CD4-positive, alpha-beta T cell treated with Interleukin-4 for 1 hour (primary cell): ENCODE measurements around the gene CTDSP2.
"Not testable (repeated sequence)": the region's sequence is repeated elsewhere in the genome, so short reads cannot be mapped to it uniquely, and the experiment has no call there.

Experiments used
- DNase-seq, 2 donors: peaks; one replicate each; pipeline ENCODE4 v3.0.0-alpha.2; 2020 to 2022

The CTDSP2 gene

DNA sequence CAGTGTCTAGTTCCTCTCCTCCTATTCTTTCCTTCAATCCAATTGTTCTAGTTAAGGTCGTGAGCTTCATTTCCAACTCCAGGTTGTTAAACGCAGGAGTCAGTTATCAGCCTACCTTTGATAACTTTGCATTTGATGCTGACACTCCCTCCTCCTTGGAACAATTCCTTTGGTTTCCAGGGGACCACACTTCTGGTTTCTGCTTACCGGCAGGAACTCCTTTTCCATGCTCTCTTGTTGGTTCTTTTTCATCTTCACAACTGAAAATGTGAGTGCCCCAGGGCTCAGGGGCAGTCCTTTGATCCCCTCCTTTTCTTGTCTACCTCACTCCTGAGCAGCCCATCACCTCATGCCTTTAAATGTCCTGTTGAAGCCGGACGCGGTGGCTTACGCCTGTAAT lies 69.2 kb downstream of the CTDSP2 start:
- DNase-seq = no peak

DNA sequence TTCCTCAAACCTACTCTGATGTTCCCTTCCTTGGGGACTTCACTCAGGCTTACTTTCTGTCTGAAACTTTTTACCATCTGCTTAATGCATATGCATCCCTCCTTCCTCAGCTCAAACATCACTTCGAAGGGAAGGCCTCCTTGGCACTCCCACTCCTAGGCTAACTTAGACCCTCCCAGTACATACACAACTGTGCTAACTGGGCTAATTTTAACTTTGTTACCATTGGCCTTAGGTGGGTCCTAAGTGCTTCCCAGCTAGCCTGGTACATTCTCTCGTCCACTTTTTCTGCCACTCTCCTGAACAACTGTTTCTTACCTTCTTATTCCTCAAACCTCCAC lies 70.3 kb downstream of the CTDSP2 start:
- DNase-seq = no peak

DNA sequence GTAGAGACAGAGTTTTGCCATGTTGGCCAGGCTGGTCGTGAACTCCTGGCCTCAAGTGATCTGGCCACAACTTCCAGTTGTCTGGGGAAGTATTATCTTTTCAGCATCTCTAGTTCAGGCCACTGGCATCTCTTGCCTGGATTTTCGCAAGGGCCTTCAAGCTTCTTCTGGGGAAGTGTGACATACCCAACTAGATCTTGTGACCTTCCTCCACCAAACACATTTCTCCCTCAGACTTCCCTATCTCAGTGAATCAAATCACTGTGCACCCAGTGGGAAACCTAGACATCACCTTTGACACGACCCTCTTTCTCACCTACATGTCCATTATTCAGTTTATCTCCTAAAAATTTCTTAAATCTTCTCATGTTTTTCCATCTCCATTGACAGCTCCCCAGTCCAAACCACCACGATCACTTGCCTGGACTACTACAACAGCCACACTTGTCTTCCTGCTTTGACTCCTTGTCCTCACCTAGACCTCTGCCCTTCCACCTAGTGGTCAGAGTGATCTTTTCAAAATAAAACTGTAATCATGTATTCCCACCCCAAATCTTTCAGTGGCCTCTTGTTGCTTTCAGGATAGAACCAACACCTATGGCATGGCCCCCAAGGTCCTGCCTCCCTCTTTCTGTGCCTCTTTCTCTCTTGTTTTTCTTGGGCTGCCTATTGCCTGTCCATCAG lies 70.8 kb downstream of the CTDSP2 start:
- peak in 1 of 2 donors; percentile 39 for DNase-seq

DNA sequence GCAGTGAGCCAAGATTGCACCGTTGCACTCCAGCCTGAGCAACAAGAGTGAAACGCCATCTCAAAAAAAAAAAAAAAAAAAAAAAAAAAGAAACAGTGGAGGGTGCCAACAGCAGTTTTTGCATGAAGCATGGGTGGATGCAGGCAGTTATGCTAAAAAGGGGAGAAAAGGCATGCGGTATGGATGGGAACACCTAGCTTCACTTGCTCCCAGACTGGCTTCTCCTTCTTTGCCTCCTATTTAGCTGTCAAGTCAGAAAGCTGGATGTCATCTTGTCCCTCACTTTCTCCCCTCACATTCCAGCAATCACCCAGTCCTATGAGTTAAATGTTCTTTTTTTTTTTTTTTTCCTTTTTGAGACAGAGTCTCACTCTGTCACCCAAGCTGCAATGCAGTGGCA lies 71.5 kb downstream of the CTDSP2 start:
- DNase-seq = no peak

GRCh38 chr12:57774634-57775033 lies 71.9 kb downstream of the CTDSP2 start:
- not testable (repeated sequence) for DNase-seq

DNA sequence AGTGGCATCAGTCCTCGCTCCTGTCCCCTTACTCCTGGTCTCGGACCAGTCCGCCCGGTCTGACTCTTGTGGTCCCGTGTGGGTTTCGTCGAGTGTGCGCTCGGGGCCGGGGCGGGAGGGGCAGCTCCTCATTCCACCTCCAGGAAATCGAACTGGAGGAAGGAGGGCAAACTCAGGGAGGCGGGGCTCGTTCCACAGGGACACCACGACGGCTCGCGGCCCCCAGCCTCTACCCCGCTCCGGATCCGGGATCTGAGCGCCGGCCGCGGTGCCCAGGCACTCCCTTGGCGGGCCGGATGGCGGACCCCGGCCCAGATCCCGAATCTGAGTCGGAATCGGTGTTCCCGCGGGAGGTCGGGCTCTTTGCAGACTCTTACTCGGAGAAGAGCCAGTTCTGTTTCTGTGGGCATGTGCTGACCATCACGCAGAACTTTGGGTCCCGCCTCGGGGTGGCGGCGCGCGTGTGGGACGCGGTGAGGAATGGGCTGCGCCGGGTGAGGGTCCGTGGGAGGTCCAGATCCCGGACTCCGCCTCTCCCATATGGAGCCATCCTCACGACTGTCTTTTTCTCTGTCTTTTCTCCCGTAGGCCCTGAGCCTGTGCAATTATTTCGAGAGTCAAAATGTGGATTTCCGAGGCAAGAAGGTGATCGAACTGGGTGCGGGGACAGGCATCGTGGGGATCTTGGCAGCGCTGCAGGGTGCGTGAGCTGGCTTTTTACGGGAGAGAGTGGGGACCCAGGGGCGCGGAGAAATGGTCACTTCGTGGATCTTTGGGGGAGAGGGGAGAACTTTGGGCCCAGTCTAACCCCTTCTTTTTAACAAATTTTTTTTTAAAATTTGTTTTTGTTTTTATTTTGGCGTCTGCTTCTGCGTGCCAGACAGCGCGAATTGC lies 73.9 kb downstream of the CTDSP2 start, which contains the start of gene EEF1AKMT3:
TSS of gene EEF1AKMT3 (plus strand) at position 186 of the 894 bp plus-strand sequence. CDS start at position 297, 111 bp downstream.
- DNase-seq = no peak

- DNase-seq = peak; percentile 92
Observed at GRCh38 chr12:57771873-57772428, 74.6 kb downstream of the CTDSP2 start, which contains the start of gene METTL1. Gene METTL1, minus strand, starts transcription at chr12:57772105. Its CDS starts 22 bp downstream, at chr12:57772083.

GRCh38 chr12:57771236-57771872 lies 75.2 kb downstream of the CTDSP2 start:
- DNase-seq = peak; percentile 86 to 87

DNA sequence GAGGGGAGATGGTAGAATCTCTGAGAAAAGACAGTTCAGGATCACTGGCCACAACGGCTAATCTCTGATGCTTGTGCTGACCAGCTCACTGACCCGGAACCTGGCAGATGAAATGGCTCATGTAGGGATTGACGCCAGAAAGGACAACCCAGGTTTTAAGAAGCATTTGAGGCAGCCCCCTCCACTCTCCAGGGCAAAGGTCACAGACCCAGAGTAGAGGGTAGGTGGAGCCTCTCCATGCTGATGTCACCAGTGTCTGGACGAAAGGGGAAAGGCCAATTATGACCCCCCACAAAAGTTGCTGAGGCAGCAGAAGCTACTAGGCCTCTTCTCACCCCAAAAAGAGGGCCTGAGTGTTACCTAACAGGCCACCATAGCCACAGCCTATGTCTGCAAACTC lies 75.8 kb downstream of the CTDSP2 start:
- DNase-seq = no peak
